Keratinocyte (primary cell): Measurements from ENCODE around the gene PDZD2. TPM values are rescaled to one million over a fixed set of nuclear protein-coding genes. Genes with fewer than 3 reads are reported as not detected.

Experiments
- DNase-seq: peaks from one replicate; pipeline ENCODE4 v3.0.0-alpha.2; 2011; ENCODE audit warnings: low read depth, missing footprints, low spot score
- FAIRE-seq: peaks from 2 replicates; lab custom pipeline; 2011; peaks lifted over from hg19 to GRCh38; lab: Jason Lieb, UNC
- H2AFZ ChIP-seq: 2 replicates; pipeline ENCODE4 v1.6.0; 2012; ENCODE audit warnings: low read length, control low read depth, inconsistent platforms; ENCODE audit not compliant: control insufficient read depth
- H3K27ac ChIP-seq: 2 replicates; pipeline ENCODE4 v1.5.1; 2011; ENCODE audit warnings: low read length; ENCODE audit not compliant: control insufficient read depth, insufficient read depth
- H3K27me3 ChIP-seq: 3 replicates; pipeline ENCODE4 v1.6.0; 2011; ENCODE audit warnings: low read length; ENCODE audit not compliant: control insufficient read depth, insufficient read depth; ENCODE audit errors: extremely low read depth
- H3K36me3 ChIP-seq, 2 experiments: 2 replicates in 1 of 2; 3 replicates in 1 of 2; pipeline ENCODE4 v1.5.1; 2011; ENCODE audit warnings: low read length in 2 of 2, mild to moderate bottlenecking in 1 of 2; ENCODE audit not compliant: control insufficient read depth in 2 of 2, insufficient read depth in 2 of 2; ENCODE audit errors: extremely low read depth in 1 of 2
- H3K4me1 ChIP-seq: 3 replicates; pipeline ENCODE4 v1.5.1; 2011; ENCODE audit warnings: low read length; ENCODE audit not compliant: control insufficient read depth, insufficient read depth; ENCODE audit errors: extremely low read depth
- H3K4me2 ChIP-seq: 3 replicates; pipeline ENCODE4 v1.6.0; 2011; ENCODE audit warnings: low read depth, low read length; ENCODE audit not compliant: control insufficient read depth, insufficient read depth; ENCODE audit errors: extremely low read depth
- H3K4me3 ChIP-seq, 3 experiments: fragments of 200-600 bp in 1 of 3; sonication (generic) in 1 of 3; 2 replicates in 2 of 3; 3 replicates in 1 of 3; pipeline ENCODE4 v1.5.1; 2011 to 2016; ENCODE audit warnings: low read length in 3 of 3, mild to moderate bottlenecking in 3 of 3, control low read depth in 2 of 3, inconsistent platforms in 1 of 3, low read depth in 1 of 3, mixed read lengths in 1 of 3, mixed run types in 1 of 3, moderate library complexity in 1 of 3; ENCODE audit not compliant: control insufficient read depth in 2 of 3, insufficient read depth in 2 of 3; ENCODE audit errors: extremely low read depth in 1 of 3
- H3K79me2 ChIP-seq: 2 replicates; pipeline ENCODE4 v1.6.0; 2012; ENCODE audit warnings: low read length; ENCODE audit not compliant: control insufficient read depth, insufficient read depth
- H3K9ac ChIP-seq: 3 replicates; pipeline ENCODE4 v1.6.0; 2011; ENCODE audit warnings: low read length; ENCODE audit not compliant: control insufficient read depth, insufficient read depth; ENCODE audit errors: extremely low read depth
- H3K9me1 ChIP-seq: 3 replicates; pipeline ENCODE4 v1.6.0; 2011; ENCODE audit warnings: low read length; ENCODE audit not compliant: control insufficient read depth, insufficient read depth; ENCODE audit errors: extremely low read depth
- H3K9me3 ChIP-seq: 2 replicates; pipeline ENCODE4 v1.5.1; 2012; ENCODE audit warnings: low read depth, low read length; ENCODE audit not compliant: control insufficient read depth
- H4K20me1 ChIP-seq: 3 replicates; pipeline ENCODE4 v1.6.0; 2011; ENCODE audit warnings: low read length; ENCODE audit not compliant: control insufficient read depth, insufficient read depth; ENCODE audit errors: extremely low read depth
- EZH2 ChIP-seq: IDR thresholded peaks from one replicate; pipeline ENCODE4 v1.6.1; 2012; ENCODE audit warnings: inconsistent platforms, mild to moderate bottlenecking, low read length, moderate library complexity
- dilution Hi-C: fragments of 300-500 bp; cut with MboI; formaldehyde crosslinking; loops from one replicate; pipeline ENCODE4 v1.7.0; 2020; ENCODE audit warnings: low sequenced_read_pairs; ENCODE audit not compliant: extremely low pct_ligation_motif_present
- polyA plus RNA-seq, 5 experiments: library from polyadenylated mRNA; depleted of rRNA in 3 of 5; stranded (reverse) in 3 of 5; stranded (forward) in 1 of 5; unstranded in 1 of 5; fragments of >200 nt; gene quantifications; 1 replicate in 1 of 5; 2 replicates in 3 of 5; 3 replicates in 1 of 5; pipeline versions ENCODE4 v1.2.1 to v1.2.3, GENCODE V29; 2011 to 2012; ENCODE audit warnings: missing spikeins in 2 of 5, low read depth in 1 of 5, low replicate concordance in 1 of 5
- TF ChIP-seq, protein P1 (sequence below), 3 experiments: IDR thresholded peaks in 1 of 3; conservative IDR thresholded peaks in 1 of 3; optimal IDR thresholded peaks in 1 of 3; 2 replicates in 2 of 3; 3 replicates in 1 of 3; pipeline versions ENCODE3 to v1.5.1; 2011; ENCODE audit warnings: low read length in 3 of 3, mild to moderate bottlenecking in 3 of 3, moderate library complexity in 2 of 3, control low read depth in 1 of 3, inconsistent platforms in 1 of 3; ENCODE audit not compliant: insufficient read depth in 2 of 3; ENCODE audit errors: extremely low read depth in 1 of 3

PDZD2 gene
- polyA plus RNA-seq, 1 donor (not counting 4 experiments of a cell fraction or from before 2014, with no cell fraction given): 7.3 TPM

DNA sequence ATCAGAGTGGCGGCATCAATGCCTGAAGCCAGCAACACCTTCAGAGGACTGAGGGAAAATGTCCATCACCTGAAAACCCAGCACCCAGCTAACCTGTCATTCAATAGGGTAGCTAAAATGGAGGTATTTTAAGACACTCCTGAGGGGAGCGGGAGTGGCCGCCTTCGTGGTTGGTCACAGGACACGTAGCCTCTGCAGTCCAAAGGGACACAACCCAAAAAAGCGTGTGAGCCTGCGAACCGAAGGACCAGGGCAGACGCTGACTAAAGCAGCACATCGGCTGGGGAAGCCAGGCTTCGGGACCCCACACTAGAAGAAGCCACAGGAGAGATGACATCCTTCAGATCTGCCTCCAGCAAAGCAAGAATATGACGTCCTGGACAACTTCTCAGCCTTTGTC is 464.6 kb downstream of the PDZD2 start:
- TF ChIP-seq, protein P1, sequence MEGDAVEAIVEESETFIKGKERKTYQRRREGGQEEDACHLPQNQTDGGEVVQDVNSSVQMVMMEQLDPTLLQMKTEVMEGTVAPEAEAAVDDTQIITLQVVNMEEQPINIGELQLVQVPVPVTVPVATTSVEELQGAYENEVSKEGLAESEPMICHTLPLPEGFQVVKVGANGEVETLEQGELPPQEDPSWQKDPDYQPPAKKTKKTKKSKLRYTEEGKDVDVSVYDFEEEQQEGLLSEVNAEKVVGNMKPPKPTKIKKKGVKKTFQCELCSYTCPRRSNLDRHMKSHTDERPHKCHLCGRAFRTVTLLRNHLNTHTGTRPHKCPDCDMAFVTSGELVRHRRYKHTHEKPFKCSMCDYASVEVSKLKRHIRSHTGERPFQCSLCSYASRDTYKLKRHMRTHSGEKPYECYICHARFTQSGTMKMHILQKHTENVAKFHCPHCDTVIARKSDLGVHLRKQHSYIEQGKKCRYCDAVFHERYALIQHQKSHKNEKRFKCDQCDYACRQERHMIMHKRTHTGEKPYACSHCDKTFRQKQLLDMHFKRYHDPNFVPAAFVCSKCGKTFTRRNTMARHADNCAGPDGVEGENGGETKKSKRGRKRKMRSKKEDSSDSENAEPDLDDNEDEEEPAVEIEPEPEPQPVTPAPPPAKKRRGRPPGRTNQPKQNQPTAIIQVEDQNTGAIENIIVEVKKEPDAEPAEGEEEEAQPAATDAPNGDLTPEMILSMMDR (optimal IDR thresholded peaks at IDR 0.05 in 1 of 3, IDR thresholded peaks at IDR 0.05 in 1 of 3, conservative IDR thresholded peaks at IDR 0.05 in 1 of 3; ENCODE audit: extremely low read depth in 1 of 3, insufficient read depth in 2 of 3, low read length in 3 of 3): no peak
- no peak for TF ChIP-seq EZH2
- H3K36me3 ChIP-seq: peaks cover 21 to 27% of the 10 kb centered on the region in 2 experiments
- H3K4me2 ChIP-seq: no peak overlapping the region
- H3K9ac ChIP-seq: no peak overlapping the region
- FAIRE-seq: no peak
- H3K9me1 ChIP-seq: no peaks in the 10 kb centered on the region
- H2AFZ ChIP-seq: no peak overlapping the region
- no peaks in the 10 kb centered on the region for H4K20me1 ChIP-seq
- H3K27ac ChIP-seq: no peak overlapping the region
- no peaks in the 10 kb centered on the region for H3K79me2 ChIP-seq
- no peak overlapping the region for H3K4me3 ChIP-seq
- no peak for DNase-seq
- H3K4me1 ChIP-seq: no peaks in the 10 kb centered on the region
- no peaks in the 10 kb centered on the region for H3K9me3 ChIP-seq
- H3K27me3 ChIP-seq: no peaks in the 10 kb centered on the region
- dilution Hi-C loops: no loop called here

DNA sequence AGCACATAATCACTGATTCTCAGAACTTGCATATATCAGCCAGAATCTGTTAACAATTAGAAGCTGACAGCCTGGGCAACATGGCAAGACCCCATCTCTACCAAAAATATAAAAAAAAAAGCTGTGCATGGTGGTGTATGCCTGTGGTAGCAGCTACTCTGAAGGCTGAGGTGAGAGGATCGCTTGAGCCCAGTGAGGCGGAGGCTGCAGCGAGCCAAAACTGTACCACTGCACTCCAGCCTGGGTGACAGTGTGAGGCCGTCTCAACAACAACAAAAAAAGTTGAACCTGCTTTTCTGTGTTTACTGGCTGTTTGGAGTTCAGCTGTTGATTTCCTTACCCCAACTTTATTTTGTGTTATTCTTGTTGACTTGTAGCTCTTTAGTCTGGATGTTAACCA is 468.4 kb downstream of the PDZD2 start:
- dilution Hi-C loops: no loop called here
- Histone ChIP-seq H3K9me1 (no peaks in the 10 kb centered on the region), H2AFZ (no peak overlapping the region), H3K36me3 (peaks cover 22 to 23% of the 10 kb centered on the region in 2 experiments), H3K27ac (no peak overlapping the region), H3K4me3 (no peak overlapping the region), H3K27me3 (no peaks in the 10 kb centered on the region), H3K79me2 (no peaks in the 10 kb centered on the region), H3K9ac (no peak overlapping the region), H3K4me2 (no peak overlapping the region), H4K20me1 (no peaks in the 10 kb centered on the region), H3K9me3 (no peaks in the 10 kb centered on the region), H3K4me1 (no peaks in the 10 kb centered on the region)
- DNase-seq: no peak
- TF ChIP-seq, protein P1 (optimal IDR thresholded peaks at IDR 0.05 in 1 of 3, IDR thresholded peaks at IDR 0.05 in 1 of 3, conservative IDR thresholded peaks at IDR 0.05 in 1 of 3; ENCODE audit: extremely low read depth in 1 of 3, insufficient read depth in 2 of 3, low read length in 3 of 3): no peak
- TF ChIP-seq EZH2: no peak
- no peak for FAIRE-seq
